GM18951 (cell line): ENCODE results near the gene VIL1.
A peak's percentile ranks its signal among the peaks of the same experiment; 100 is the strongest.

Experiments
- POLR2A ChIP-seq: IDR thresholded peaks from 4 replicates; pipeline ENCODE4 v1.6.1; 2011; ENCODE audit warnings: mild to moderate bottlenecking; ENCODE audit not compliant: insufficient read length, insufficient read depth; ENCODE audit errors: extremely low read depth
- in situ Hi-C: fragments of 300-500 bp; cut with MboI; formaldehyde crosslinking; loops from one replicate; pipeline ENCODE4 v1.12.0; 2022; ENCODE audit warnings: low sequenced_read_pairs, mixed read lengths, inconsistent platforms; ENCODE audit not compliant: unreplicated experiment

Gene VIL1

DNA sequence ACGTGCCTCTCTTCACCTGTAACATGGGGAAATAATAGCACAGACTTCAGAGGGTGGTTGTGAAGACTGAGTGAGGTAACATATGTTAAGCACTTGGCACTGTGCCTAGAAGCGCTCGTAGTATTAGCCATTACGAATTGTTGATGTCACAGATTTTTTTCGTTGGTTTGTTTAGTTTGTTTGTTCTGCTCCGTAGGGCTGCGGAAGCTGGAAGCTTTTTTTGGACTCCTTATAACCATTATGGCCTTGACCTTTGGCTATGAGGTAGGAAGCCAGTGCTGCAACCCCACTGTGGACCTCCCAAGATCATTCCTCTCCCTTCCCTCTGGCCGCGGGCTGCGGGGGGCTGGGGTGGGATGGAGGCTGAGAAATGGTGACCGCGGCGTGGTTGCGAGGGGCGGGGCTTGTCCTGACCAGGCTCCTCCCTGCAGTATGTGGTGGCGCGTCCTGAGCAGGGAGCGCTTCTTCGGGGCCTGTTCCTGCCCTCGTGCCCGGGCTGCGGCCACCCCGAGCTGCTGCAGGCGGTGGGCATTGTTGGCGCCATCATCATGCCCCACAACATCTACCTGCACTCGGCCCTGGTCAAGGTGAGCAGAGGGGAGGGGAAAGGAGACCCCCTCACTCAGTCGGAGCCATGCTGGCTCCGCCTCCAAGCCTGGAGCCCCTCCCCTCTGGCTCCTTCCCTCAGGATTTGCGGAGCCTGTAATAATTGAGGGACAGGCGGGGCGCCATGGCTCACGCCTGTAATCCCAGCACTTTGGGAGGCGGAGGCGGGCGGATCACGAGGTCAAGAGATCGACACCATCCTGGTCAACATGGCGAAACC is 31.3 kb upstream of the VIL1 start:
- no peak for TF ChIP-seq POLR2A
- in situ Hi-C loops: loop anchor here (10.0 kb wide), 1 partner anchor 73 kb away; no protein-coding TSS in a partner anchor

- no peak for TF ChIP-seq POLR2A
- in situ Hi-C loops: loop anchor here (10.0 kb wide), 1 partner anchor 75 kb away; no protein-coding TSS in a partner anchor
These were observed 29.4 kb upstream of the VIL1 start for GRCh38 chr2:218389333-218390150.

DNA sequence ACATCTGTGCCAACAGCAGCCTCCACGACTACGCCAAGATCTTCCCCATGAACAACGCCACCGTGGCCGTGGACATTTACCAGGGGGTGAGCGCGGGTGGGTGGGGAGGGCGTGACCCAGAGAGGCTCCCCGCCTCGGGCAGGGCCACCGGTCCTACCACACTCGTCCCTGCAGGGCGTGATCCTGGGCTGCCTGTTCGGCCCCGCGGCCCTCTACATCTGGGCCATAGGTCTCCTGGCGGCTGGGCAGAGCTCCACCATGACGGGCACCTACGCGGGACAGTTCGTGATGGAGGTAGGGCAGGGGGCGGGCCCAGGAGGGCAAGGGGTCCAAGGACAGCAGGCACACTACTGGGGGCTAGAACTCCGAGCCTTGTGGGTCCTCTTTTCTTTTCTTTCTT is 27.7 kb upstream of the VIL1 start:
- in situ Hi-C loops: no loop called here

GRCh38 chr2:218392459-218392858 is 26.5 kb upstream of the VIL1 start:
- in situ Hi-C loops: no loop called here
- TF ChIP-seq POLR2A: no peak

More for the DNA sequence above, 27.7 kb upstream of the VIL1 start:
- TF ChIP-seq POLR2A: no peak

DNA sequence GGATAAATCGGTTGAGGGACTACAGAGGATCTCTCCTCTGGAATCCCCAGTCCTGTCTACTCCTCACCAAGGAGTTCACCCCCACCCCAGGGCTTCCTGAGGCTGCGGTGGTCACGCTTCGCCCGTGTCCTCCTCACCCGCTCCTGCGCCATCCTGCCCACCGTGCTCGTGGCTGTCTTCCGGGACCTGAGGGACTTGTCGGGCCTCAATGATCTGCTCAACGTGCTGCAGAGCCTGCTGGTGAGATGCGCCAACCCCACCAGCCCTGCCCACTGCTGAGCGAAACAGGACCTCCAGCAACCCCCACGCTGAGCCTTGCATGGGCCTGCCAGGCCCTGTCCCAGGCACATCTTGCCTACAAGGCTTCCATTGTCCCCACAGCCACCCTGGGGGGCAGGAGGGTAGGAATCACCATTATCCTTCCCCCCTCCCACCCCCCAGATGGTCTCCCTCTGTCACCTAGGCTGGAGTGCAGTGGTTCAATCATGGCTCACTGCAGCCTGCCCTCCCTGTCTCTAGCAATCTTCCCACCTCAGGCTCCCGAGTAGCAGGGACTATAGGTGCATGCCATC is 25.9 kb upstream of the VIL1 start:
- in situ Hi-C loops: no loop called here
- no peak for TF ChIP-seq POLR2A

GRCh38 chr2:218393750-218394290 is 25.1 kb upstream of the VIL1 start:
- TF ChIP-seq POLR2A: no peak
- in situ Hi-C loops: no loop called here

DNA sequence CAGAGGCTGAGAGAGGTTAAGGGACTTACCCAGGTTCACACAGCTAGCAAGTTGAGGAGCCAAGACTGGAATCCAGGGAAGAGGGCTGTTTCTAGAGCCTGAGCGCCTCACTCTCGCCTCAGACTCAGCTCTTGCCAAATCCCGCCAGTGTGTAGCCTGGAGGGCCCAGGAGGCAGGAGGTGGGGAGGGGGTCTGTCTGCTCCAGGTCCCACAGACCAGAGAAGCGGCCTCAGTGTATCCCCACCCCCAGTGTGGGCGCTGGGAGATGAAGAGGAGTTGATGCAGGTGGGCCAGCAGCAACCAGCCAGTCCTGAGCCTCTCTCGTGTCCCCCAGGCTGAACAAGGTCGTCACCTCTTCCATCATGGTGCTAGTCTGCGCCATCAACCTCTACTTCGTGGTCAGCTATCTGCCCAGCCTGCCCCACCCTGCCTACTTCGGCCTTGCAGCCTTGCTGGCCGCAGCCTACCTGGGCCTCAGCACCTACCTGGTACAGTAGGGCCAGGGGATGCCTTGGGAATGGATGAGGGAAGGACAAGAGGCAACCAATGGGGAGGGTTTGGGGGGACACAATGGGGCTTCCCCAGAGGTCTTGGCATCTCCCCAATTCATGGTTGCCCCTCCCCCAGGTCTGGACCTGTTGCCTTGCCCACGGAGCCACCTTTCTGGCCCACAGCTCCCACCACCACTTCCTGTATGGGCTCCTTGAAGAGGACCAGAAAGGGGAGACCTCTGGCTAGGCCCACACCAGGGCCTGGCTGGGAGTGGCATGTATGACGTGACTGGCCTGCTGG is 24.4 kb upstream of the VIL1 start:
- TF ChIP-seq POLR2A: no peak
- in situ Hi-C loops: no loop called here

- in situ Hi-C loops: no loop called here
- TF ChIP-seq POLR2A: no peak
These were observed 23.9 kb upstream of the VIL1 start for GRCh38 chr2:218395090-218395444.

- in situ Hi-C loops: no loop called here
- TF ChIP-seq POLR2A: no peak
These were observed 23.5 kb upstream of the VIL1 start for GRCh38 chr2:218395456-218395825.

- in situ Hi-C loops: no loop called here
- TF ChIP-seq POLR2A: peak; percentile 45
These were observed 22.9 kb upstream of the VIL1 start for GRCh38 chr2:218395826-218396687.

DNA sequence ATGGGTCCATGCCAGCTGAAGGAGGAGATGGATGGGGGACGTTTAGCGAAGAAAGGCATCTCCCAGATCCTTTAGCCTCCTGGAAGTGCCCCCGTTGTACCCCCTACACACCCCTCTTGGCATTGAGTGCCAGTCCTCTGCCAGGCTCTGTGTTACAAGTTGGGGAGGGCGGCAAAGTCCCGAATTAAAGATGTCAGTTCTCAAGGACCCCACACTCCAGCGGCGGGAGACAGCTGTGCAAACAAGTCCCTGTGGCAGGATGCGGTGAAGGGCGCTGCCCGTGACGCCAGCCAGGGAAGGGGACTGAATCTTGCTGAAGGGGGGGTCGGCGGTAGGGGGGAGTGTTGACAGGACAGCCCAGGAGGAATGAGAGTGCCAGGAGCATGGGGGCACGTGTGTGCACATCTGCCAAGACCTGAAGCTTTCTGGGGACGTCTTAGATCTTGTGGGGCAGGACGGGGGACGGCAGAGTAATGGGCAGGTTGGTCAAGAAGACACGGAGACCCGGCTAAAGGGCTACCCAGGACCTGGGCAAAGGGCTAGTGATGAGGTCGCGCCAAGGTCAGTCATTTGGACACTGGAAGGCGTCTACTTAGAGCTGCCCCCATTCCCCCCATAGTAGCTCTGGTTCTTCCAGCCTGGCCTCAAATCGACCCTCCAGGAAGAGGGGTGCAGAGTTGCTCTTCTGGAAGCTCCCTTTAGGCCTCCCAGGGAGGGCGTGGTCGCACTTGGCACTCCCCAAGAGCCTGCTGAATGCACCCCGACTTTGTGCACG is 22.0 kb upstream of the VIL1 start:
- in situ Hi-C loops: no loop called here

DNA sequence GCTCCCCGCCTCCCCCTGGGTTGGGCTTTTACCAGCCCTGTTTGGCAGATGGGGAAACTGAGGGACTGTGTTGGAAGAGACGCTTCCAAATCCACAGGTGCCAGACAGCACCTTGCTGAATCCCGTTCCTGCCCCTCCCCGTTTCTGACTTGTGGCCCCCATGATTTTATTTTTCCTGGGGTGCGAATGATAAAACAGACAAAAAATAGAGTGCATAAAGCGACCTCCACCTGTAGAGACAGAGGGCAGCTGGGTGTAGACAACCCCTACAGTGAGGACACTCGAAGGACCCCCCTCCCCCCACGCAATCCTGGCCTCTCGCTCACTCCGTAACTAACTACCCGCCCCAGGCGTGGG is 21.5 kb upstream of the VIL1 start:
- in situ Hi-C loops: no loop called here
- TF ChIP-seq POLR2A: no peak

More for the DNA sequence above, 22.0 kb upstream of the VIL1 start:
- TF ChIP-seq POLR2A: peak; percentile 34
